Measurements from ENCODE around the gene DHRS4L2.
"Not testable (repeated sequence)": the region's sequence is repeated elsewhere in the genome, so short reads cannot be mapped to it uniquely, and the experiment has no call there.

The DHRS4L2 gene

GRCh38 chr14:23954965-23955364 lies 33.8 kb upstream of the DHRS4L2 start:
- H3K4me1 ChIP-seq (ENCODE audit: low read length); H3K27me3 ChIP-seq (ENCODE audit: low read depth, low read length); H2AFZ ChIP-seq (ENCODE audit: low read depth, low read length); H3K79me2 ChIP-seq (ENCODE audit: low read length); H3K9ac ChIP-seq (ENCODE audit: low read length); H3K4me3 ChIP-seq (ENCODE audit: low read length); H3K27ac ChIP-seq (ENCODE audit: low read length); H3K36me3 ChIP-seq (replicated peaks; ENCODE audit: low read depth, low read length); H3K9me3 ChIP-seq (ENCODE audit: insufficient read depth, low read length); H4K20me1 ChIP-seq (ENCODE audit: insufficient read depth, low read length): not testable (repeated sequence)
- H3K4me2 ChIP-seq (ENCODE audit: low read length), result 0 out of 2 replicates have a peak overlapping the region, but pooled peaks have one; percentile 73

GRCh38 chr14:23955811-23956210 lies 32.9 kb upstream of the DHRS4L2 start:
- not testable (repeated sequence) for H3K4me2 ChIP-seq (ENCODE audit: low read length); H4K20me1 ChIP-seq (ENCODE audit: insufficient read depth, low read length); H3K4me3 ChIP-seq (ENCODE audit: low read length); H3K79me2 ChIP-seq (ENCODE audit: low read length); H2AFZ ChIP-seq (ENCODE audit: low read depth, low read length); H3K9me3 ChIP-seq (ENCODE audit: insufficient read depth, low read length); H3K4me1 ChIP-seq (ENCODE audit: low read length); H3K27me3 ChIP-seq (ENCODE audit: low read depth, low read length); H3K9ac ChIP-seq (ENCODE audit: low read length); H3K36me3 ChIP-seq (replicated peaks; ENCODE audit: low read depth, low read length); H3K27ac ChIP-seq (ENCODE audit: low read length)

GRCh38 chr14:23957913-23958569 lies 30.7 kb upstream of the DHRS4L2 start:
- H3K9ac ChIP-seq (ENCODE audit: low read length); H3K27me3 ChIP-seq (ENCODE audit: low read depth, low read length); H2AFZ ChIP-seq (ENCODE audit: low read depth, low read length); H3K9me3 ChIP-seq (ENCODE audit: insufficient read depth, low read length); H3K4me2 ChIP-seq (ENCODE audit: low read length); H3K36me3 ChIP-seq (replicated peaks; ENCODE audit: low read depth, low read length); H4K20me1 ChIP-seq (ENCODE audit: insufficient read depth, low read length); H3K79me2 ChIP-seq (ENCODE audit: low read length); H3K4me1 ChIP-seq (ENCODE audit: low read length); H3K27ac ChIP-seq (ENCODE audit: low read length); H3K4me3 ChIP-seq (ENCODE audit: low read length): not testable (repeated sequence)

- not testable (repeated sequence) for H3K36me3 ChIP-seq (replicated peaks; ENCODE audit: low read depth, low read length); H3K4me2 ChIP-seq (ENCODE audit: low read length); H4K20me1 ChIP-seq (ENCODE audit: insufficient read depth, low read length); H3K9ac ChIP-seq (ENCODE audit: low read length); H3K9me3 ChIP-seq (ENCODE audit: insufficient read depth, low read length); H3K27me3 ChIP-seq (ENCODE audit: low read depth, low read length); H3K79me2 ChIP-seq (ENCODE audit: low read length); H2AFZ ChIP-seq (ENCODE audit: low read depth, low read length); H3K4me1 ChIP-seq (ENCODE audit: low read length); H3K27ac ChIP-seq (ENCODE audit: low read length); H3K4me3 ChIP-seq (ENCODE audit: low read length)
Observed at GRCh38 chr14:23960899-23961298, 27.8 kb upstream of the DHRS4L2 start.

GRCh38 chr14:23961704-23962103 lies 27.0 kb upstream of the DHRS4L2 start:
- not testable (repeated sequence) for H2AFZ ChIP-seq (ENCODE audit: low read depth, low read length); H3K4me1 ChIP-seq (ENCODE audit: low read length); H3K79me2 ChIP-seq (ENCODE audit: low read length); H3K9ac ChIP-seq (ENCODE audit: low read length); H3K4me2 ChIP-seq (ENCODE audit: low read length); H4K20me1 ChIP-seq (ENCODE audit: insufficient read depth, low read length); H3K36me3 ChIP-seq (replicated peaks; ENCODE audit: low read depth, low read length); H3K27me3 ChIP-seq (ENCODE audit: low read depth, low read length); H3K9me3 ChIP-seq (ENCODE audit: insufficient read depth, low read length); H3K27ac ChIP-seq (ENCODE audit: low read length); H3K4me3 ChIP-seq (ENCODE audit: low read length)

GRCh38 chr14:23969130-23969480 lies 19.6 kb upstream of the DHRS4L2 start:
- H3K27me3 ChIP-seq (ENCODE audit: low read depth, low read length); H3K79me2 ChIP-seq (ENCODE audit: low read length); H3K36me3 ChIP-seq (replicated peaks; ENCODE audit: low read depth, low read length); H3K9me3 ChIP-seq (ENCODE audit: insufficient read depth, low read length); H4K20me1 ChIP-seq (ENCODE audit: insufficient read depth, low read length); H3K9ac ChIP-seq (ENCODE audit: low read length); H2AFZ ChIP-seq (ENCODE audit: low read depth, low read length); H3K27ac ChIP-seq (ENCODE audit: low read length); H3K4me1 ChIP-seq (ENCODE audit: low read length): not testable (repeated sequence)
- 0 out of 2 replicates have a peak overlapping the region, but pooled peaks have one; percentile 90 for H3K4me2 ChIP-seq (ENCODE audit: low read length)
- H3K4me3 ChIP-seq (ENCODE audit: low read length), result peak overlapping the region; percentile 77; the same call in 1 of the 2 replicates

GRCh38 chr14:23969481-23970282 lies 19.0 kb upstream of the DHRS4L2 start:
- H4K20me1 ChIP-seq (ENCODE audit: insufficient read depth, low read length); H3K4me1 ChIP-seq (ENCODE audit: low read length); H3K79me2 ChIP-seq (ENCODE audit: low read length); H3K9me3 ChIP-seq (ENCODE audit: insufficient read depth, low read length); H2AFZ ChIP-seq (ENCODE audit: low read depth, low read length); H3K27ac ChIP-seq (ENCODE audit: low read length); H3K27me3 ChIP-seq (ENCODE audit: low read depth, low read length); H3K36me3 ChIP-seq (replicated peaks; ENCODE audit: low read depth, low read length): not testable (repeated sequence)
- peak overlapping the region; percentile 77 for H3K4me3 ChIP-seq (ENCODE audit: low read length)
- peak overlapping the region; percentile 90 for H3K4me2 ChIP-seq (ENCODE audit: low read length)
- H3K9ac ChIP-seq (ENCODE audit: low read length), result peak overlapping the region; percentile 63; the same call in 1 of the 2 replicates

DNA sequence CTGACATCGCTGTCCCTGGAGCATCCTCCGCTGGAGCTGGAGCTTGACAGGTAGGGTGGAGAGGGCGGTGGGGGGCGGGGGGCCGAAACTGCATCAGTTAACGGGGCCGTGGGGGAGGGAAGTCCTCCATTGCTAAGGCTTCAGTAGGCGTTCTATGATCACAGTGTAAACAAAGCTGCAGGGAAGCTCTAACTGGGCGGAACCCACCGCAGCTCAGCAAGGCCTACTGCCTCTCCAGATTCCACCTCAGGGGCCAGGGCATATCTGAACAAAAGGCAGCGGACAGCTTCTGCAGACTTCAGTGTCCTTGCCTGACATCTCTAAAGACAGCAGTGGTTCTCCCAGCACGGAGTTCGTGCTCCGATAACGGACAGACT lies 18.5 kb upstream of the DHRS4L2 start:
- not testable (repeated sequence) for H3K79me2 ChIP-seq (ENCODE audit: low read length); H3K4me1 ChIP-seq (ENCODE audit: low read length); H3K9ac ChIP-seq (ENCODE audit: low read length); H2AFZ ChIP-seq (ENCODE audit: low read depth, low read length); H3K9me3 ChIP-seq (ENCODE audit: insufficient read depth, low read length); H4K20me1 ChIP-seq (ENCODE audit: insufficient read depth, low read length); H3K36me3 ChIP-seq (replicated peaks; ENCODE audit: low read depth, low read length); H3K27me3 ChIP-seq (ENCODE audit: low read depth, low read length); H3K27ac ChIP-seq (ENCODE audit: low read length); H3K4me3 ChIP-seq (ENCODE audit: low read length); H3K4me2 ChIP-seq (ENCODE audit: low read length)

GRCh38 chr14:23973178-23973577 lies 15.6 kb upstream of the DHRS4L2 start:
- H2AFZ ChIP-seq (ENCODE audit: low read depth, low read length); H3K9ac ChIP-seq (ENCODE audit: low read length); H3K4me1 ChIP-seq (ENCODE audit: low read length); H3K4me2 ChIP-seq (ENCODE audit: low read length); H3K79me2 ChIP-seq (ENCODE audit: low read length); H3K9me3 ChIP-seq (ENCODE audit: insufficient read depth, low read length); H3K27ac ChIP-seq (ENCODE audit: low read length); H4K20me1 ChIP-seq (ENCODE audit: insufficient read depth, low read length); H3K36me3 ChIP-seq (replicated peaks; ENCODE audit: low read depth, low read length); H3K27me3 ChIP-seq (ENCODE audit: low read depth, low read length); H3K4me3 ChIP-seq (ENCODE audit: low read length): not testable (repeated sequence)

All from OCI-LY3 (cell line).